Measurements from ENCODE around the gene TPRX2. TPM values are rescaled to one million over a fixed set of nuclear protein-coding genes. Genes with fewer than 3 reads are reported as not detected.
A peak's percentile ranks its signal among the peaks of the same experiment; 100 is the strongest.

Gene TPRX2
- total and polyA plus RNA-seq, 2 of the 13 experiments (the other 11 are each of a cell fraction or from before 2014, with no cell fraction given) = not detected

GRCh38 chr19:47885067-47885463, 26.0 kb downstream of the TPRX2 start:
- POLR2A ChIA-PET = no interaction called here
- in situ Hi-C loops (cut with HindIII; ENCODE audit: extremely low pct_ligation_motif_present, low pct_unique_long_range_greater_than_20kb) = no loop called here

More at GRCh38 chr19:47885067-47885463, 26.0 kb downstream of the TPRX2 start:
- Histone ChIP-seq H3K27me3 (ENCODE audit: control insufficient read depth in 1 of 2, insufficient read depth in 2 of 2, low read length in 2 of 2) (no peaks in the 10 kb centered on the region; a peak in 1 of 5 replicates), H4K20me1 (ENCODE audit: insufficient read depth, low read length) (peaks cover 4% of the 10 kb centered on the region; the same call in 1 of the 2 replicates), H3K4me2 (ENCODE audit: low read depth, low read length) (peak overlapping the region; percentile 88), H3K27ac (ENCODE audit: extremely low read length, insufficient read depth, low read length) (peak overlapping the region; percentile 86), H3K79me2 (ENCODE audit: insufficient read depth, low read length) (peaks cover 27% of the 10 kb centered on the region), H3K4me3 (replicated peaks in 1 of 3; ENCODE audit: insufficient read depth in 1 of 3, low read depth in 2 of 3, low read length in 3 of 3) (peak overlapping the region; percentile 73 to 79 (median 75)), H2AFZ (ENCODE audit: low read length) (no peak overlapping the region), H3K9ac (ENCODE audit: insufficient read depth, low read depth, low read length) (peak overlapping the region; percentile 88), H3K36me3 (replicated peaks in 1 of 2; ENCODE audit: control insufficient read depth in 1 of 2, insufficient read depth in 2 of 2, low read length in 2 of 2) (peaks cover 6 to 29% of the 10 kb centered on the region in 2 experiments), H3K9me3 (ENCODE audit: low read length) (no peaks in the 10 kb centered on the region), H3K4me1 (ENCODE audit: insufficient read depth, low read length) (peaks cover 64% of the 10 kb centered on the region)
- DNase-seq (ENCODE audit: low spot score) = peak; percentile 44
- CTCF ChIA-PET (ENCODE audit: low intra/inter-chr PET ratio, low total read pairs) = no interaction called here
- 8% methylated on average over 5 of the region's 5 CpGs for WGBS (ENCODE audit: low lambda C conversion rate)
- no peak for FAIRE-seq
- peak; percentile 28; the same call in 1 of the 3 replicates for ATAC-seq
- intact Hi-C loops (cut with micrococcal nuclease; ENCODE audit: unreplicated experiment) = no loop called here
- TF ChIP-seq ZNF768 (CRISPR knock-in tag; IDR thresholded peaks at IDR 0.05) (no peak), KLF12 (CRISPR knock-in tag; IDR thresholded peaks at IDR 0.05; ENCODE audit: borderline replicate concordance) (no peak), IKZF5 (CRISPR knock-in tag; IDR thresholded peaks at IDR 0.05) (0 out of 2 replicates have a peak, but pooled peaks have one; percentile 8), ZFX (CRISPR knock-in tag; IDR thresholded peaks at IDR 0.05; ENCODE audit: low read depth) (0 out of 2 replicates have a peak, but pooled peaks have one; percentile 8)
- TF ChIP-seq, protein P1, sequence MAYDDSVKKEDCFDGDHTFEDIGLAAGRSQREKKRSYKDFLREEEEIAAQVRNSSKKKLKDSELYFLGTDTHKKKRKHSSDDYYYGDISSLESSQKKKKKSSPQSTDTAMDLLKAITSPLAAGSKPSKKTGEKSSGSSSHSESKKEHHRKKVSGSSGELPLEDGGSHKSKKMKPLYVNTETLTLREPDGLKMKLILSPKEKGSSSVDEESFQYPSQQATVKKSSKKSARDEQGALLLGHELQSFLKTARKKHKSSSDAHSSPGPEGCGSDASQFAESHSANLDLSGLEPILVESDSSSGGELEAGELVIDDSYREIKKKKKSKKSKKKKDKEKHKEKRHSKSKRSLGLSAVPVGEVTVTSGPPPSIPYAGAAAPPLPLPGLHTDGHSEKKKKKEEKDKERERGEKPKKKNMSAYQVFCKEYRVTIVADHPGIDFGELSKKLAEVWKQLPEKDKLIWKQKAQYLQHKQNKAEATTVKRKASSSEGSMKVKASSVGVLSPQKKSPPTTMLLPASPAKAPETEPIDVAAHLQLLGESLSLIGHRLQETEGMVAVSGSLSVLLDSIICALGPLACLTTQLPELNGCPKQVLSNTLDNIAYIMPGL (CRISPR knock-in tag; IDR thresholded peaks at IDR 0.05; ENCODE audit: borderline replicate concordance in 1 of 2, low read depth in 1 of 2) = 0 out of 4 replicates have a peak, but pooled peaks of 1 of the 2 experiments have one; percentile 12
- BruUV-seq (replicated peaks) = no TSS peak
